Hematopoietic multipotent progenitor cell (in vitro differentiated cells): ENCODE data around the gene RHOG. TPM values are rescaled to one million over a fixed set of nuclear protein-coding genes. Genes with fewer than 3 reads are reported as not detected.
"Not testable (repeated sequence)": the region's sequence is repeated elsewhere in the genome, so short reads cannot be mapped to it uniquely, and the experiment has no call there.

Source experiments
- DNase-seq, 3 donors: peaks; one replicate each; pipeline ENCODE4 v3.0.0-alpha.2; 2011 to 2015; ENCODE audit warnings: low read depth in 2 of 3, low spot score in 2 of 3
- total RNA-seq: library from RNA; depleted of rRNA; stranded (reverse); fragments of >200 nt; gene quantifications from one replicate; pipeline ENCODE4 v1.2.3, GENCODE V29; 2012

The RHOG gene
- 163 TPM for total RNA-seq

- DNase-seq = peak in 1 of 3 donors; percentile 70
Measured at GRCh38 chr11:3840870-3841425, at the start of gene RHOG. Gene RHOG, minus strand, starts transcription at chr11:3840959. Its CDS starts 12,821 bp downstream, at chr11:3828138.

- no peak for DNase-seq
Measured at GRCh38 chr11:3890014-3890413, 49.3 kb upstream of the RHOG start.

- no peak for DNase-seq
Measured at GRCh38 chr11:3888876-3889275, 48.1 kb upstream of the RHOG start.

- DNase-seq = no peak
Measured at GRCh38 chr11:3886985-3887384, 46.2 kb upstream of the RHOG start.

GRCh38 chr11:3885855-3886254 is 45.1 kb upstream of the RHOG start:
- DNase-seq = no peak

- DNase-seq = no peak
Measured at GRCh38 chr11:3882655-3883054, 41.9 kb upstream of the RHOG start.

GRCh38 chr11:3880724-3881123 is 40.0 kb upstream of the RHOG start:
- no peak for DNase-seq

GRCh38 chr11:3879967-3880542 is 39.3 kb upstream of the RHOG start:
- DNase-seq = no peak

- peak in 1 of 3 donors; percentile 59 for DNase-seq
Measured at GRCh38 chr11:3879216-3879966, 38.6 kb upstream of the RHOG start.

- no peak for DNase-seq
Measured at GRCh38 chr11:3878258-3878584, 37.5 kb upstream of the RHOG start.

- no peak for DNase-seq
Measured at GRCh38 chr11:3877364-3878257, 36.9 kb upstream of the RHOG start.

GRCh38 chr11:3876613-3877012 is 35.9 kb upstream of the RHOG start:
- no peak for DNase-seq

- DNase-seq = no peak
Measured at GRCh38 chr11:3873712-3874349, 33.1 kb upstream of the RHOG start.

- no peak for DNase-seq
Measured at GRCh38 chr11:3867209-3868091, 26.7 kb upstream of the RHOG start.

GRCh38 chr11:3866836-3867208 is 26.1 kb upstream of the RHOG start:
- DNase-seq = no peak

GRCh38 chr11:3866206-3866605 is 25.4 kb upstream of the RHOG start:
- DNase-seq = no peak

- DNase-seq = peak in 2 of 3 donors; percentile 60 to 64
Measured at GRCh38 chr11:3865388-3866193, 24.8 kb upstream of the RHOG start.

GRCh38 chr11:3861683-3862082 is 20.9 kb upstream of the RHOG start:
- DNase-seq = peak in 1 of 3 donors; percentile 50

GRCh38 chr11:3860898-3861393 is 20.2 kb upstream of the RHOG start:
- not testable (repeated sequence) for DNase-seq
